MM.1S (cell line): Measurements from ENCODE around the gene SLIT3.

Experiments
- EZH2 ChIP-seq: fragments of 300-600 bp; sonication (generic); optimal IDR thresholded peaks from 2 replicates; pipeline ENCODE3; 2017; ENCODE audit warnings: low read depth, mild to moderate bottlenecking, antibody characterized with exemption, low read length, mixed read lengths
- EZH2phosphoT487 ChIP-seq: fragments of 300-600 bp; sonication (generic); IDR thresholded peaks from 2 replicates; pipeline ENCODE4 v1.6.1; 2018; ENCODE audit warnings: antibody characterized with exemption, low read length
- TF ChIP-seq, protein P1 (sequence below): fragments of 300-600 bp; sonication (generic); IDR thresholded peaks from 2 replicates; pipeline ENCODE4 v1.5.1; 2016; ENCODE audit warnings: antibody characterized with exemption, low read length, mixed read lengths

DNA sequence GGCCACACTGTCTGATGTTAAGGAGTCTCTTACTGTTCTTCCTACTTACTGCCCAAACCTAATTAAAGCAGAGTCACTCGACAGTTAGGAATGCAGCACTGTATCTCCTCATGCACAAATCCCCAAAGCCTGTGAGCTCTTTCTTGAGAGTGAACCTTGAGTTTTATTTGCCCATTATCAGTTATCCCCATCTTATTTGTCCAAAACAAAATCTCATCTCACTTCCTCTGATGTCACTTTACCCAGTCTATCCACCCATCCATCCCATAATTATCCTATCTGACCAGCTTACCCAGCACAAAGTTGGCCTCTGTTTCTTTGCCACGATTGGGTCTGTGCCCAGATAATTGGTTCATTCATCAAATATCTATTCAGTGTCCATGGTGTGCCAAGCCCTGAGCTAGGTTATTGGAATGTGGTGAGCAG lies 250.8 kb downstream of the SLIT3 start:
- TF ChIP-seq, protein P1, sequence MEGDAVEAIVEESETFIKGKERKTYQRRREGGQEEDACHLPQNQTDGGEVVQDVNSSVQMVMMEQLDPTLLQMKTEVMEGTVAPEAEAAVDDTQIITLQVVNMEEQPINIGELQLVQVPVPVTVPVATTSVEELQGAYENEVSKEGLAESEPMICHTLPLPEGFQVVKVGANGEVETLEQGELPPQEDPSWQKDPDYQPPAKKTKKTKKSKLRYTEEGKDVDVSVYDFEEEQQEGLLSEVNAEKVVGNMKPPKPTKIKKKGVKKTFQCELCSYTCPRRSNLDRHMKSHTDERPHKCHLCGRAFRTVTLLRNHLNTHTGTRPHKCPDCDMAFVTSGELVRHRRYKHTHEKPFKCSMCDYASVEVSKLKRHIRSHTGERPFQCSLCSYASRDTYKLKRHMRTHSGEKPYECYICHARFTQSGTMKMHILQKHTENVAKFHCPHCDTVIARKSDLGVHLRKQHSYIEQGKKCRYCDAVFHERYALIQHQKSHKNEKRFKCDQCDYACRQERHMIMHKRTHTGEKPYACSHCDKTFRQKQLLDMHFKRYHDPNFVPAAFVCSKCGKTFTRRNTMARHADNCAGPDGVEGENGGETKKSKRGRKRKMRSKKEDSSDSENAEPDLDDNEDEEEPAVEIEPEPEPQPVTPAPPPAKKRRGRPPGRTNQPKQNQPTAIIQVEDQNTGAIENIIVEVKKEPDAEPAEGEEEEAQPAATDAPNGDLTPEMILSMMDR = no peak
- TF ChIP-seq EZH2phosphoT487 = no peak
- TF ChIP-seq EZH2 = no peak
